ENCODE data around the gene USP13.

Gene USP13

DNA sequence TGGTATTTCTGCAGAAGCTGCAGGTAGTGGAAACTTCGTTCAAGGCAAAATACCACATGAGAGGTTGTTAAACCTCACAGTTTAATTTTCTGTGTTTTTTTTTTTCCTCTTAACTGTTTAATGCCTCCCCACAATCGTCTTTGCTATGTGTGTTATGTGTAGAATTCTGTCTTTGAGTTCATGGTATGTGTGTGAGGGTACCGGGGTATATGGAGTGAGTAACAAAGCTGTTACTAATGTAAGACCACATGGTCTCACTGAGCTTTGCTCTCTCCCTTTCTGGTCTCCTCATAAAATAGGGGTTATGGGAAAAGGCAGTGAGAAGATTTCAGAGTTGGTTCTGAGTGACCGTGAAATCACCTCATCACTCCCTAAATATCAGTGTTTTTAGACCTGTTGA lies 143.6 kb downstream of the USP13 start:
- no peak overlapping the region for H3K4me3 ChIP-seq (ENCODE audit: control insufficient read depth, low read depth, low read length)
- TF ChIP-seq, protein P1, sequence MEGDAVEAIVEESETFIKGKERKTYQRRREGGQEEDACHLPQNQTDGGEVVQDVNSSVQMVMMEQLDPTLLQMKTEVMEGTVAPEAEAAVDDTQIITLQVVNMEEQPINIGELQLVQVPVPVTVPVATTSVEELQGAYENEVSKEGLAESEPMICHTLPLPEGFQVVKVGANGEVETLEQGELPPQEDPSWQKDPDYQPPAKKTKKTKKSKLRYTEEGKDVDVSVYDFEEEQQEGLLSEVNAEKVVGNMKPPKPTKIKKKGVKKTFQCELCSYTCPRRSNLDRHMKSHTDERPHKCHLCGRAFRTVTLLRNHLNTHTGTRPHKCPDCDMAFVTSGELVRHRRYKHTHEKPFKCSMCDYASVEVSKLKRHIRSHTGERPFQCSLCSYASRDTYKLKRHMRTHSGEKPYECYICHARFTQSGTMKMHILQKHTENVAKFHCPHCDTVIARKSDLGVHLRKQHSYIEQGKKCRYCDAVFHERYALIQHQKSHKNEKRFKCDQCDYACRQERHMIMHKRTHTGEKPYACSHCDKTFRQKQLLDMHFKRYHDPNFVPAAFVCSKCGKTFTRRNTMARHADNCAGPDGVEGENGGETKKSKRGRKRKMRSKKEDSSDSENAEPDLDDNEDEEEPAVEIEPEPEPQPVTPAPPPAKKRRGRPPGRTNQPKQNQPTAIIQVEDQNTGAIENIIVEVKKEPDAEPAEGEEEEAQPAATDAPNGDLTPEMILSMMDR (conservative IDR thresholded peaks at IDR 0.05; ENCODE audit: control insufficient read depth, insufficient read depth, low read depth, low read length) = no peak
- no peak for DNase-seq (ENCODE audit: low read depth)

DNA sequence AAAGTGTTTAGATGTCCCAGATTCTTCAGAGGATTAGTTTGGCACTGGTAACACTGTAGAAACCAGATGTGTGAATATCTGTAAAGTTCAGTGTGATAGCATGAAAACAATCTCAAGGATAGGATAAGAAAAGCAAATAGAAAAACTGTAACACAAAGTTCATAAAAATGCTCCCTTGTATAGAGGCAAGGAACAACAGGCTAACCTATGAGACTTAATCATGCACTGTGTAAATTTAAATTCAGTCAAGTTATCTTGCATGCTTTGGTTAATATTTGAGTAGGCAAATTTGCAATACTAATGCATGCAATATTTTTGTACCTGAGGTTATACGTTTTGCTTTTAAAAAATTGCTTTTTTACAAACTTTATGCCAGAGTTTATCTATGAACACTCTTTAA lies 144.4 kb downstream of the USP13 start:
- no peak for DNase-seq (ENCODE audit: low read depth)
- H3K4me3 ChIP-seq (ENCODE audit: control insufficient read depth, low read depth, low read length) = no peak overlapping the region
- TF ChIP-seq, protein P1 (conservative IDR thresholded peaks at IDR 0.05; ENCODE audit: control insufficient read depth, insufficient read depth, low read depth, low read length) = no peak

DNA sequence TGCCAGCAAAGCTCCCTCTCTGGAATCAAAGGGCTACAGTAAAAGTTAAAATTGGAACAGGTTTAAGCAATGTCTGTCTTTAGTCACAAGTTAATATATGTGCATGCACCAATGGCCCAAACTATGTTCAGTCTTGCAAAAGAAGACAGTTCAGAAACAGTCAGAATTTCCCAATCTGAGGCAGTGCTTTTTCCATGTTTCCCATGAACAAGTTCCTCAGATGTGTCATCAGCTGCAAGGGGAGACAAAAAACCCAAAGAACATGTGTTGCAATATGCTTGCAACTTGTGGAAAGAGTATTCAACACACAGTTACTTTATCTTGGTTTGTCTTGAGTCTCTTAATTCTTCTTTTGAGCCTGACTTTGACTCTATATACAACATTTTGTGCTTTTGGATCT lies 148.4 kb downstream of the USP13 start:
- DNase-seq (ENCODE audit: low read depth) = peak; percentile 98
- TF ChIP-seq, protein P1 (conservative IDR thresholded peaks at IDR 0.05; ENCODE audit: control insufficient read depth, insufficient read depth, low read depth, low read length) = no peak

DNA sequence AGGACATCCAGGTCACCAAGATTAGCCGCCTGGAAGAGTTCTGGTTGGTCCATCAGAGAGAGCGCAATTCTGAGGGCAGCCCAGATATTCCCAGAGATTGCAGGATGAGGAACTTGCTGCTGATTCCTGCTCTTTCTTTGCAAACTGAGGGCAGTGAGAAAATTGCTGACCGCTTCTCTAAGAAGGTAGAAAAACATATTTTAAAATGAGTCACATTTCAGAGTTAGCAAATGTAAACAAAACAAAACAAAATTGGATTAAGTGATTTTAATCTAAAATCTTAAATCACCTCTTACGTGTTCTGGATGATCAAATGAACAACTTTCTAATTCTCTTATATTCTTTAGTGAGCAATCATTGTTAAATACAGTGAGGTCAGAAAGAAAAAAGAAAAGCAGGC lies 149.0 kb downstream of the USP13 start:
- TF ChIP-seq, protein P1 (conservative IDR thresholded peaks at IDR 0.05; ENCODE audit: control insufficient read depth, insufficient read depth, low read depth, low read length) = no peak
- peak; percentile 25 for DNase-seq (ENCODE audit: low read depth)
- no peak overlapping the region for H3K4me3 ChIP-seq (ENCODE audit: control insufficient read depth, low read depth, low read length)

More for the DNA sequence above, 148.4 kb downstream of the USP13 start:
- H3K4me3 ChIP-seq (ENCODE audit: control insufficient read depth, low read depth, low read length) = no peak overlapping the region

DNA sequence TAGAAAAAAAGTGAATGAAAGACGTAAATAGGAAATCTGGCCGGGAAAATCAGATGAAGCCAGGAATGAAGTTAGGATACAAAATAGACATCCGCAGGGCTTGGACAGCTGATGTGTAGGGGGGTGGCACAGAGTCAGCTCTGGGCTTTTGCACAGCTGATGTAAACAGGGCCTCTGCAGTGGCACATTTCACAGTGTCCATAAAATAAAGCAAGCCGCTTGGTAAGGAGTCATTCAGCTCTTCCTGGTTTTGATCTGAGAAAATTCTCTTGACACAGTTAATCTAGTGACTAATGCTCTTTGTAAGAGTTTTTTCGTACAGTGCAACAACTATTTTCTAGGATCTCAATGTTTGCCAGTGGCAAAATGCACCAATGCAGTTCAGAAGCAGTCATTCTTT lies 153.3 kb downstream of the USP13 start:
- DNase-seq (ENCODE audit: low read depth) = peak; percentile 40
- TF ChIP-seq, protein P1 (conservative IDR thresholded peaks at IDR 0.05; ENCODE audit: control insufficient read depth, insufficient read depth, low read depth, low read length) = no peak
- no peak overlapping the region for H3K4me3 ChIP-seq (ENCODE audit: control insufficient read depth, low read depth, low read length)

DNA sequence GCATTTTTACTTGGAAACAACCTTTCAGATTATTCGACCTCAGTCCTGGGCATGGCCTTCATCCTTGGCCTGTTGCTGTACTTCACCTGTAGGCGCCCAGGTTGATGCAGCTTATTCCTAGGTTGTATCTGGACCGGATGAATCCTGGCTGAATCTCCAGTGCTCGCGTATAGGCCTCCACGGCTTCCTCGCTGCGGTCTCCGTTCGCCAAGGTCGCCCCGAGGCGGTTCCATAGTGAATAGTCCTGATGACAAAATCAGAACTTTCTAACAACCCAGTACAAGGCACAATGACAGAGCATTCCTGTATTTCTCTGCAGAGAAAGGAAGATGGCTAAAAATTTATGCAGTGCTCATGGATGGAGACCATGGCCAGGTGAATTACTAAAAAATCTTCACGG lies 154.7 kb downstream of the USP13 start:
- DNase-seq (ENCODE audit: low read depth) = no peak
- TF ChIP-seq, protein P1 (conservative IDR thresholded peaks at IDR 0.05; ENCODE audit: control insufficient read depth, insufficient read depth, low read depth, low read length) = no peak
- H3K4me3 ChIP-seq (ENCODE audit: control insufficient read depth, low read depth, low read length) = no peak overlapping the region

DNA sequence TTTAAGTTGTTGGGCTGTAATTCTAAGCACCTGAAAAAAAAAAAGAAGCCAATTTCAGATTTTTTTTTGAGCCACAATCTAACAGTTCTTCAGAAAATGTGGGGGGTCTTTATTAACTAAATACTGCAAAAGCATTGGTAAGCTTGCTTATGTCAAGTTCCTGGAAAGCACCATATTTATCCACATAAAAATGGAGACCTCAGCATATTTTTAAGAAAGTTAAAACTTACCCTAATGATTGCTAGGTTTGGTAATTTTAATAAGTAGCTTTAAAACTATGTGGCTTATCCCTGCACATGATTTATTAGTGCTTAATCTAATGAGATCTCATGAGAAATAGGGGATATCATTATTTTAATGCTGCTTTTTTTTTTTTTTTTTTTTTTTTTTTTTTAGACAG lies 156.8 kb downstream of the USP13 start:
- TF ChIP-seq, protein P1 (conservative IDR thresholded peaks at IDR 0.05; ENCODE audit: control insufficient read depth, insufficient read depth, low read depth, low read length) = no peak
- no peak for DNase-seq (ENCODE audit: low read depth)
- no peak overlapping the region for H3K4me3 ChIP-seq (ENCODE audit: control insufficient read depth, low read depth, low read length)

Measured in fibroblast of mammary gland (primary cell).